Chondrocyte (in vitro differentiated cells): ENCODE results near the gene CHRDL1. TPM values are rescaled to one million over a fixed set of nuclear protein-coding genes. Genes with fewer than 3 reads are reported as not detected.

Source experiments
- DNase-seq: peaks from one replicate; pipeline ENCODE4 v3.0.0; 2021; ENCODE audit warnings: mixed read lengths, low spot score
- H3K27ac Mint-ChIP-seq: one replicate; pipeline ENCODE4 v1.8.0; 2021; ENCODE audit warnings: mild to moderate bottlenecking, moderate library complexity, mixed read lengths; ENCODE audit not compliant: unreplicated experiment
- H3K27me3 Mint-ChIP-seq: 2 replicates; pipeline ENCODE4 v1.8.0; 2021; ENCODE audit warnings: low read depth, mixed read lengths
- H3K36me3 Mint-ChIP-seq: 2 replicates; pipeline ENCODE4 v1.8.0; 2021; ENCODE audit warnings: low read depth, mixed read lengths
- H3K4me1 Mint-ChIP-seq: 2 replicates; pipeline ENCODE4 v1.8.0; 2021; ENCODE audit warnings: low read depth, mild to moderate bottlenecking, mixed read lengths
- H3K4me3 Mint-ChIP-seq: one replicate; pipeline ENCODE4 v1.8.0; 2021; ENCODE audit warnings: mild to moderate bottlenecking, moderate library complexity, mixed read lengths; ENCODE audit not compliant: unreplicated experiment
- H3K9me3 Mint-ChIP-seq: 2 replicates; pipeline ENCODE4 v1.8.0; 2021; ENCODE audit warnings: low read depth, mixed read lengths
- total RNA-seq: library from RNA; stranded (reverse); gene quantifications from 3 replicates; pipeline ENCODE4 v1.2.1, GENCODE V29; 2021
- TF ChIP-seq, protein P1 (sequence below): fragments of 200-600 bp; sonication (generic); IDR thresholded peaks from 2 replicates; pipeline ENCODE4 v1.5.0; 2021; ENCODE audit warnings: antibody characterized with exemption, mild to moderate bottlenecking, moderate library complexity

Gene CHRDL1
- total RNA-seq, 1 donor from 2014 or later, result 1.2 TPM

DNA sequence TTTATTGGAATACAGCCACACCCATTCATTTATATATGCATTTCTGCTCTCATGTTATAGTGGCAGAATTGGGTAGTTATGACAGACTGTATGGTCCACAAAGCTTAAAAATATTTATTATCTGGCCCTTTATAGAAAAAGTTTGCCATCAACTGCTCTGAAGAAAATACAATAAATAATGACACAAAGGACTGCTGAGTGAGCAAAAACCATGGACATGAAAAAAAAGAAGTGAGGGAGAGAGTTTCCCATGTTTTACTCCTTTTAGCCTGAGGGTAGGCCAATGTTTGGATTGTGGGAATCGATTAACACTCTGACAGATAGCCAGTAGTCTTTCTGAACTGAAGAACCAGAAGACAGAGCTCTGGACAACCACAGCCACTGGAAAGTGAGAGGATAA is 149.2 kb downstream of the CHRDL1 start:
- DNase-seq, result no peak
- H3K4me3 Mint-ChIP-seq, result no peak overlapping the region

More for the DNA sequence above, 149.2 kb downstream of the CHRDL1 start:
- Mint-ChIP-seq H3K9me3 (peaks cover 16% of the 10 kb centered on the region), H3K36me3 (no peaks in the 10 kb centered on the region), H3K27ac (no peak overlapping the region), H3K27me3 (no peaks in the 10 kb centered on the region), H3K4me1 (no peaks in the 10 kb centered on the region)
- TF ChIP-seq, protein P1, sequence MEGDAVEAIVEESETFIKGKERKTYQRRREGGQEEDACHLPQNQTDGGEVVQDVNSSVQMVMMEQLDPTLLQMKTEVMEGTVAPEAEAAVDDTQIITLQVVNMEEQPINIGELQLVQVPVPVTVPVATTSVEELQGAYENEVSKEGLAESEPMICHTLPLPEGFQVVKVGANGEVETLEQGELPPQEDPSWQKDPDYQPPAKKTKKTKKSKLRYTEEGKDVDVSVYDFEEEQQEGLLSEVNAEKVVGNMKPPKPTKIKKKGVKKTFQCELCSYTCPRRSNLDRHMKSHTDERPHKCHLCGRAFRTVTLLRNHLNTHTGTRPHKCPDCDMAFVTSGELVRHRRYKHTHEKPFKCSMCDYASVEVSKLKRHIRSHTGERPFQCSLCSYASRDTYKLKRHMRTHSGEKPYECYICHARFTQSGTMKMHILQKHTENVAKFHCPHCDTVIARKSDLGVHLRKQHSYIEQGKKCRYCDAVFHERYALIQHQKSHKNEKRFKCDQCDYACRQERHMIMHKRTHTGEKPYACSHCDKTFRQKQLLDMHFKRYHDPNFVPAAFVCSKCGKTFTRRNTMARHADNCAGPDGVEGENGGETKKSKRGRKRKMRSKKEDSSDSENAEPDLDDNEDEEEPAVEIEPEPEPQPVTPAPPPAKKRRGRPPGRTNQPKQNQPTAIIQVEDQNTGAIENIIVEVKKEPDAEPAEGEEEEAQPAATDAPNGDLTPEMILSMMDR, result no peak
